Fibroblast of skin of abdomen (primary cell): ENCODE measurements around the gene SLC9A7.

ENCODE experiments used
- DNase-seq: peaks from one replicate; pipeline ENCODE4 v3.0.0-alpha.2; 2013

SLC9A7 gene

GRCh38 chrX:46703980-46704379, 54.9 kb downstream of the SLC9A7 start:
- no peak for DNase-seq

DNA sequence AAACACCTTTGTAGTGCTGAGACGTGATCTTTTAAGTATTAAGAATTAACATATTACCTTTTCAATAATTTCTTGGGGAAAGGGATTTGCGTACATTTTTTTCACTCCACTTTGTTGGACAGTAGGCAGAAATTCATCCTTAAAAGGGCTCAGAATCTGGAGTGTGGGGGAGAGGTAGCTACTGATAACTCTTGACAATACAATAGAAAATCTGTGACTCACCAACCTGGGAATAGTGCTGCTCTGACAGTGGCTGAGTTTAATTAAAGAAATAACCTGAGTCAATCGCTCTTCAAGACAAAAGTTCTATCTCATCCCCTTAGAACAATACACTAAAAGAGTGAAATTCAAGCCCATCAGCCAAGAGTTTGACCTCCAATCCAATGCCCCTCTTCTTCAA, 60.2 kb downstream of the SLC9A7 start:
- DNase-seq, result no peak

DNA sequence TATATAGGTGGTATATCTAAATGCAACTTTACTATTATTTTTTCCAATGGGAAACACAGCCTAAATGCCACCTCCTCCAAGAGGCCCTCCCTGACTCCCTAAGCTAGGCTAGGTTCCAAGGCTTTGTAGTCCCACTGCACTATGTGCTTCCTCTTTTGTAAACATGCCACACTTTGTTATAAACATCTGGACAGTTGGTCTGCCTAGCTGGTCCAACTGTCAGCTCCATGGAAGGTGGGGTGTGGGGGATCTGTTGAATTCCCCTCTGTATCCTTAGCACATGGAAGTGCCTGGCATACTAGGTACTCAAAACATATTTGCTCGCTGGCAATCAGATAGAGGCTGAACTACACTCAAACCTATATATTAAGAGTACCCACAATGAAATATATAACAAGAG, 63.4 kb downstream of the SLC9A7 start:
- no peak for DNase-seq

DNA sequence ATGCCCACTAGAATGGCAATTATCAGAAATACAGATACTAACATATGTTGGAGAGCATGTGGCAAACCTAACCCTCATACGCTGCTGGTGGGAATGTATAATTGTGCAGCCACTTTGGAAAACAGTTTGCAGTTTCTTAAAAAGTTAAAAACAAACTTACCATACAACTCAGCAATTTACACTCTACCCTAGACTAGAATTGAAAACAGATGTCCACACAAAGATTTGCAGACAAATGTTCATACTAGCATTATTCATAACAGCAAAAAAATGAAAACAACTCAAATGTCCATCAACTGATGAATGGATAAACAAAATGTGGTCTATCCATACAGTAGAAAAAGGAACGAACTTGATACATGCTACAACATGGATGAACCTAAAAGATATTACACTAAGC, 64.4 kb downstream of the SLC9A7 start:
- no peak for DNase-seq

GRCh38 chrX:46693149-46693548, 65.8 kb downstream of the SLC9A7 start:
- no peak for DNase-seq

- DNase-seq, result no peak
These were observed 68.1 kb downstream of the SLC9A7 start for GRCh38 chrX:46690818-46691217.

DNA sequence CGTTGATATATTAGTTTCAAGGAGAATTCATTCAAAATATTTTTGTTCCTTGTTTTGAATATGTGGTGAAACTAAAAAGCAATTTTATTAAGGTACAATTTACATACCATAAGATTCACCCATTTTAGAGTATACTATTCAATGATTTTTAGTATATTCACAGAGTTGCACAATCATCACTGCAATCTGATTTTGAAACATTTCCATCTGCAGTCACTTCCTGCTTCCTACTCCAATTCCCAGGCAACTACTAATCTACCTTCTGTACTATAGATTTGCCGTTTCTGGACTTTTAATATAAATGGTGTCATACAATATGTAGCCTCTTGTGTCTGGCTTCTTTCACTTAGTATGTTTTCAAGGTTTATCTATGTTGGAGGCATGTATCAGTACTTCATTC, 71.3 kb downstream of the SLC9A7 start:
- no peak for DNase-seq

GRCh38 chrX:46686003-46686645, 72.8 kb downstream of the SLC9A7 start:
- DNase-seq, result peak; percentile 51

- DNase-seq, result no peak
These were observed 75.9 kb downstream of the SLC9A7 start for GRCh38 chrX:46683048-46683447.

DNA sequence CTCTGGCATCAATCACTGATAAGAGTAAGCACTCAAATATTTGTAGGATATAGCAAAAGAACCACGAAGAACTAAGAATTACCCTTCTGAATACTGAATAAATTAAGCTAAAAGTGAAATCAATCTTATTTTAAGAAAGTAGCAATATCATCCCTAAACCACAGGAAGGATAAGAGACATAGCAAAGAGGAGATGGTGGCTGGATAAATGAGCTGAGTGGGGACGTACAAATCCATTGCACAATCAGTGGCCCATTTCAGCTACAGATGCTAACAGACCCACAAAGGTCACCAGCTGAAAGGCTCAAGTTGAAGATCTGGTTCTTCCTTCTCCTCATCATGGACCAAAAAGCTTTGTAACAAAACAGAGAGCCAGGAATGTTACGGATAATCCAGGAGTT, 77.1 kb downstream of the SLC9A7 start:
- DNase-seq, result peak; percentile 33

DNA sequence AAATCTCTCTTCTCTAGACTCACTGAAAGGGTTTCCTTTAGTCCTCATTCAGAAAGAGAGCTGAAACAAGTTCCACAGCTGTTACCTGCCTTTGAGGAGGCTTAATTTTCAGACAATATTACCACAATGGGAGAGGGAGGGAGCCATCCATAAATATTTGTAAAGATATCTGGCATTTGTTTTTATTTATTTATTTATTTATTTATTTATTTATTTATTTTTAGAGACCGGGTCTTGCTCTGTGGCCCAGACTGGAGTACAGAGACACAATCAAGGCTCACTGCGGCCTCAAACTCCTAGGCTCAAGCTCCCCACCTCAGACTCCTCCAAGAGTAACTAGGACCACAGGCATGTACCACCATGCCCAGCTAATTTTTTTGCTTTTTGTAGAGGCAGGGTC, 80.7 kb downstream of the SLC9A7 start:
- DNase-seq, result no peak

DNA sequence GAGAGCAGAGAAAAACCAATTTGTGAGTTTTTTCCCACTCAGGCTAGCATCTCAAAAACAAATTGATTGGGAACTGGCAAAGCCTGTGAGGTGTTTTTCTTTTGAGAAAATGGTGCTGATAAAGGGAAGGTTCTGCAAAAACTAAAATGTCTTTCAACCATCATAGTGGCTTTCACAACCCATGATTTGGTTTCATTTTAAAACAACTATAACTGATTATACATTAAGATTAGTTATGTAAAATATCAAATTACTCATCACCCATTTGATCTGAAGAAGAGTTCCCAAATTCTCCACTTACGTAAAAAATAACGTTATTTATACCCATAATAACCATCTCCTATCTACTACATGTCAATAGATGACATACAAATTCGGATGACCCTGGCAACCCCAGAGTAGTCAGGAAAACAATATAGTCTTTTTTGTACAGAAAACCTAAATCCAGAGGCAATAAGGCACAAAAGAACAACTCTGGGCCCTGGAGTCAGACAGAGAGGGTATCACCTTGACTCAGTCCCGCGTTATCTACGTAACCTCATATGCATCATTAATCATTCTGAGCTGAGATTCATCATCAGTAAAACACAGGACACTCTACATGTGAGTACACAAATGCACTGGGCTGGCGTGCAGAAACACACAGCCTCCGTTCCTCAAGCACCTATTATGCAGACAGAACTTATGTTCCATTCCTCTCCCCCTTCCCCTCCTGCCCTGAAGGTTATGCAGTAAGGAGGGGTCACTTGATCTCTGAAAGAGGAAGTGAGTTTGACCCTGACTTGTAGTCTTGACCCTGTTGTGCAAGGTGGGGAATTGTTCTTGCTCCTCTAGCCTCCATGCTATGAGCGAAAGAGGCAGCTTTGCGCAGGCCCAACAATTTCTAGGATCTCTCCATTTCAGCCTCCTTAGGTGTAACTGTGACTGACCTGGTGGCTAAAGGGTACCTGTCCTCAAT, 82.2 kb downstream of the SLC9A7 start:
- no peak for DNase-seq

- DNase-seq, result no peak
These were observed 85.1 kb downstream of the SLC9A7 start for GRCh38 chrX:46673620-46674359.

- DNase-seq, result no peak
These were observed 88.6 kb downstream of the SLC9A7 start for GRCh38 chrX:46670316-46670715.

DNA sequence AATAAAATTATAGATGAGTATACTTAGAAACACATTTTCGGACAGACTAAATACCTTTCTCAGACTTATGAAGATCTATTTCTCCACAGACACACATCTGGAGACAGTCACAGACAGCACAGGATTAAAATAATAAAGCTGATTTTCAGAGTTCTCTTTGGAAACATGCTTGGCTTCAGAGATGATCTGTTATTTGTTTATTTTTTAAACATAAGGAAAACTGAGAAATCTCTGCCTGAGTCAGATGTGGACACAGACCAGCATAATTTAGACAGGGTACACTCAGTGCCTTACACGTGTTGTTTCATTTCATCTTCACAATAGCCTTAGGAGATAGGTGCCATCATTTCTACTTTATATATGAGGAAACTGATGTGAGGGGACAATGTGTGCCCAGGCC, 92.1 kb downstream of the SLC9A7 start:
- DNase-seq, result no peak

GRCh38 chrX:46665232-46666152, 93.4 kb downstream of the SLC9A7 start:
- DNase-seq, result no peak

GRCh38 chrX:46662188-46662958, 96.5 kb downstream of the SLC9A7 start:
- DNase-seq, result no peak

DNA sequence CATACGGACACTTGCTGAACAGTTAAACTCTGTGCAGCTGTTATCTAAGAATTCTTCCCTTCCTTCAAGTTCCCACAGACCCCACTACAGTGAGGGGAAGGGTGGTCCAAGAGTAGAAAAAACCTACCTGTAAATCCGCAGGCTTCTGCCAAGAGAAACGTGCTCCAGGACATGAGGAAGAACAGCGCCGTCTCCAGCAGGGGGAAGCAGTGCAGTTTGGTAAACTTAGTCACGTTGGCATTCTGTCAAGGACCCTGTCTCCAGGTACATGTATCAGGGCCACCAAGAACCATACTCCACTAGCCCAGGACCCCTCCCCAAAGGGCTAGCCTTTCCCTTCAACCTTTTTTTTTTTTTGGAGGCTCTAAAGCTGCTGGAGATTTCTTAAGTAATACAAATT, 105.4 kb downstream of the SLC9A7 start:
- DNase-seq, result no peak

DNA sequence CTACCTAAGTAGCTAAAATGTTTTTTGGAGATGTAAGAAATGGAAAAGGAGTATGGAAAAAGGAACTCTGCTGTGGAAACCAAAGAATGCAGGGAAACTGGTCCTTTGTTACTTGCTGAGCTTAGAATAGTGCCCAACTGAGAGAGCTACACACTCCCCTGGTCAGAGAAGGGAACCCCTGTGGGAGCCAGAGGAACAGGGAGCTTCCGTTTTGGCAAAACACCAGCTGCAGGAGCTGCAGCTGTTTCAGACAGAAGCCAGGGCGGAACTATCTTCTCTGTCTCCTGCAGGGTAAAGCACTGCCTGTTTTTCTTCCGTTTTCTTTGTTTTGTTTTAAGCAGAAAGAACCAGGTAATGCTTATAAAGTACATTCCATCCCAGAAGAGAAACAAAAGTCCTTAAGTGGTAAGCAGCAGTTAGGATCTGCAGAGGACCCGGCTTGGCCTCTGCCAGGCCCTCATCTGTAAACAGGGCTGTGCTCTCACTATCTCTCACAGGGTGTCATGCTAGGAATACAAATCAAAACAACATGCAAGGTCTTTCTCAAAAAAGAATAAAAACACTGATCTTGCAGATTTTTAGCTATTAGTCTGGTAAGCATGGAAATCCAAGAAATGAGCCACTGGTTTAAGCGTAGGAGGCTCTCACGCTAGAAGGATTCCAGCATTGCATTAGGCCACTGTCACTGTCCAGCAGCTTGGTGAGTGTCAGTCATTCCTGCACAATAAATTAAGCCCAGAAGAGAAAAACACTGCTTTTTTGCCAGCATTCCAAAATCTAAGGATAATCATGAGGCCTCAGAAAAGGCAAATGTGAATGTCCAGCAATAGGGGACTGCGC, 109.3 kb downstream of the SLC9A7 start:
- DNase-seq, result no peak

- no peak for DNase-seq
These were observed 110.3 kb downstream of the SLC9A7 start for GRCh38 chrX:46648660-46649059.
